SU-DHL-6 (cell line): ENCODE results near the gene MDN1.

Source experiments
- H2AFZ ChIP-seq: fragments of 200-600 bp; sonication (generic); 2 replicates; pipeline ENCODE4 v1.6.1; 2014; ENCODE audit warnings: low read depth, mild to moderate bottlenecking, moderate library complexity, mixed read lengths, antibody characterized with exemption, low read length; ENCODE audit not compliant: severe bottlenecking
- H3F3A ChIP-seq: fragments of 200-600 bp; shearing (Covaris generic); 2 replicates; pipeline ENCODE4 v1.6.0; 2016; ENCODE audit warnings: antibody characterized with exemption, mild to moderate bottlenecking; ENCODE audit not compliant: insufficient read depth
- H3K27ac ChIP-seq: fragments of 200-600 bp; sonication (generic); 2 replicates; pipeline ENCODE4 v1.5.1; 2016; ENCODE audit warnings: low read depth, mild to moderate bottlenecking, low read length, moderate library complexity, mixed read lengths
- H3K27me3 ChIP-seq: fragments of 200-600 bp; sonication (generic), shearing (Covaris generic); 2 replicates; pipeline ENCODE4 v1.6.0; 2014; ENCODE audit warnings: mild to moderate bottlenecking, low read length
- H3K36me3 ChIP-seq: fragments of 200-600 bp; sonication (generic); 2 replicates; pipeline ENCODE4 v1.6.1; 2014; ENCODE audit warnings: mild to moderate bottlenecking, low read length, mixed read lengths
- H3K4me2 ChIP-seq: fragments of 300-600, 200-600 bp; shearing (Covaris generic), sonication (generic); 2 replicates; pipeline ENCODE4 v1.6.0; 2014; ENCODE audit warnings: low read length, low read depth, mild to moderate bottlenecking; ENCODE audit not compliant: poor library complexity, severe bottlenecking
- H3K4me3 ChIP-seq: fragments of 200-600 bp; sonication (generic); 2 replicates; pipeline ENCODE4 v1.5.1; 2014; ENCODE audit warnings: antibody characterized with exemption, low read length, mild to moderate bottlenecking, mixed read lengths; ENCODE audit not compliant: insufficient read depth, poor library complexity, severe bottlenecking
- H3K79me2 ChIP-seq: fragments of 200-600 bp; sonication (generic); 2 replicates; pipeline ENCODE4 v1.6.1; 2014; ENCODE audit warnings: mild to moderate bottlenecking, low read length, moderate library complexity; ENCODE audit not compliant: insufficient read depth
- H3K9ac ChIP-seq: fragments of 200-600 bp; sonication (generic); 2 replicates; pipeline ENCODE4 v1.7.0; 2014; ENCODE audit warnings: mild to moderate bottlenecking, low read length
- H3K9me2 ChIP-seq: fragments of 200-600 bp; sonication (generic); replicated peaks from 2 replicates; pipeline ENCODE4 v1.6.1; 2014; ENCODE audit warnings: low read length; ENCODE audit not compliant: insufficient read depth
- H3K9me3 ChIP-seq: fragments of 200-600 bp; sonication (generic); 2 replicates; pipeline ENCODE4 v1.6.1; 2014; ENCODE audit warnings: low read length, mixed read lengths; ENCODE audit not compliant: insufficient read depth
- H4K20me1 ChIP-seq: fragments of 200-600 bp; sonication (generic); 2 replicates; pipeline ENCODE4 v1.6.1; 2014; ENCODE audit warnings: low read depth, mild to moderate bottlenecking, antibody characterized with exemption, low read length, moderate library complexity, mixed read lengths
- CTCF ChIP-seq: fragments of 200-600 bp; sonication (generic); IDR thresholded peaks from one replicate; pipeline ENCODE4 v1.5.1; 2017; ENCODE audit warnings: antibody characterized with exemption, mild to moderate bottlenecking, low read length, moderate library complexity; ENCODE audit not compliant: insufficient read depth, poor library complexity, severe bottlenecking
- EZH2phosphoT487 ChIP-seq: fragments of 200-600 bp; sonication (generic), shearing (Covaris generic); conservative IDR thresholded peaks from 2 replicates; pipeline ENCODE4 v1.6.1; 2018; ENCODE audit warnings: mild to moderate bottlenecking, antibody characterized with exemption, low read length, moderate library complexity, mixed read lengths

MDN1 gene

GRCh38 chr6:89792881-89793280 lies 26.7 kb downstream of the MDN1 start:
- no peaks in the 10 kb centered on the region for H3K9me2 ChIP-seq
- 0 out of 2 replicates have a peak, but pooled peaks cover 7% of the 10 kb centered on the region for H4K20me1 ChIP-seq
- no peak overlapping the region for H3K4me3 ChIP-seq
- H2AFZ ChIP-seq, result no peak overlapping the region
- H3K79me2 ChIP-seq, result peaks cover 13% of the 10 kb centered on the region; the same call in 1 of the 2 replicates
- H3K9me3 ChIP-seq, result no peaks in the 10 kb centered on the region
- TF ChIP-seq CTCF (peak; percentile 11), EZH2phosphoT487 (no peak)
- no peaks in the 10 kb centered on the region for H3K27me3 ChIP-seq
- H3K27ac ChIP-seq, result no peak overlapping the region
- no peak overlapping the region for H3K9ac ChIP-seq
- 0 out of 2 replicates have a peak, but pooled peaks cover 2% of the 10 kb centered on the region for H3F3A ChIP-seq
- H3K4me2 ChIP-seq, result no peak overlapping the region
- peaks cover 20% of the 10 kb centered on the region; the same call in 1 of the 2 replicates for H3K36me3 ChIP-seq

DNA sequence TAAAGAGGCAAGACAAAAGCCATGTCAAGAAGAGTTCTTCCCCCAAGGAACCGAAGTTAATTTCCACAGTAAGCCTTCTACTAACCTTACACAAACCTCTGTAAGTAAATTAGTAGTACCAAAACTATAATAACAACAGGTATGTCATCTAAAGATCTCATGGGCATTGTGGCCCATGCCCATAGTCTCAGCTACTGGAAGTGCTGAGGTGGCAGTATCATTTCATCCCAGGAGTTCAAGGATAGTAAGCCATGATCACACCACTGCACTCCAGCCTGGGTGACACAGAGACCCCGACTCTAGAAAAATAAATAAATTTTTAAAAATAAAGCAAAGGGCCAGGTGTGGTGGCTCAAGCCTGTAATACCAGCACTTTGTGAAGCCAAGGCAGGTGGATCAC lies 29.2 kb downstream of the MDN1 start:
- Histone ChIP-seq H3K27me3 (no peaks in the 10 kb centered on the region), H3K79me2 (peaks cover 5% of the 10 kb centered on the region; the same call in 1 of the 2 replicates), H3K4me2 (no peak overlapping the region), H3K9me3 (no peaks in the 10 kb centered on the region), H3K9me2 (no peaks in the 10 kb centered on the region), H4K20me1 (0 out of 2 replicates have a peak, but pooled peaks cover 7% of the 10 kb centered on the region), H3F3A (0 out of 2 replicates have a peak, but pooled peaks cover 2% of the 10 kb centered on the region), H3K27ac (no peak overlapping the region), H3K4me3 (no peak overlapping the region), H3K36me3 (peaks cover 28% of the 10 kb centered on the region; the same call in 1 of the 2 replicates), H3K9ac (no peak overlapping the region), H2AFZ (no peak overlapping the region)
- TF ChIP-seq CTCF (no peak), EZH2phosphoT487 (no peak)

DNA sequence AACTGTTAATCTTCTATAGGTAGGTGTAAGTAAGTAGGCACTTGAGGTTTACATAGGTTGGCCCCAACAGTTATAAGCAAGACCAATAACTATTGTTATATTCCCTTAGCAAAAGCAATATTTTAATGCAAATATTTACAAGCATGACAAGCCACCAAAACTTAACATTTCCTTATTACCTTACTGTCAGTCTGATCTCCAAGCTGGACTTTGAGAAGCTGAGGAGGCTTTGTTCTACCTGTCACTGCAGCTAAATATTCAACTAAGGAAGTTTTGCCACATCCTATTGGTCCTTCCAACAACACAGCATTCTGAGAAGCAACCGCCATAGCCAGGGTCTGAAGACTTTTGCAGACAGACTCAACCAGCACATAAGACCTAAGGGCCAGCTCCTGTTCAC lies 29.6 kb downstream of the MDN1 start:
- no peaks in the 10 kb centered on the region for H3K9me3 ChIP-seq
- no peak overlapping the region for H3K9ac ChIP-seq
- TF ChIP-seq CTCF, result no peak
- TF ChIP-seq EZH2phosphoT487, result no peak
- H3K79me2 ChIP-seq, result peaks cover under 1% of the 10 kb centered on the region; the same call in 1 of the 2 replicates
- H3K27me3 ChIP-seq, result no peaks in the 10 kb centered on the region
- H3K4me2 ChIP-seq, result no peak overlapping the region
- no peak overlapping the region for H3K27ac ChIP-seq
- H3K36me3 ChIP-seq, result peaks cover 32% of the 10 kb centered on the region; the same call in 1 of the 2 replicates
- no peak overlapping the region for H2AFZ ChIP-seq
- 0 out of 2 replicates have a peak, but pooled peaks cover 7% of the 10 kb centered on the region for H4K20me1 ChIP-seq
- H3F3A ChIP-seq, result 0 out of 2 replicates have a peak, but pooled peaks cover 2% of the 10 kb centered on the region
- no peak overlapping the region for H3K4me3 ChIP-seq
- H3K9me2 ChIP-seq, result no peaks in the 10 kb centered on the region
